ENCODE measurements around the gene ADAMTSL1. TPM values are rescaled to one million over a fixed set of nuclear protein-coding genes. Genes with fewer than 3 reads are reported as not detected.

ADAMTSL1 gene
- total and polyA plus RNA-seq, 2 of the 8 experiments (the other 6 are each of a cell fraction or from before 2014, with no cell fraction given), result 0.84 to 1.1 TPM

GRCh38 chr9:18909140-18910018, 435.4 kb downstream of the ADAMTSL1 start:
- H4K8ac ChIP-seq (ENCODE audit: extremely low read depth, insufficient read depth, low read length), result no peak overlapping the region
- H2BK15ac ChIP-seq (ENCODE audit: low read length), result no peak overlapping the region
- no peak overlapping the region for H4K5ac ChIP-seq (ENCODE audit: insufficient read length, low read depth, low read length)
- H4K20me1 ChIP-seq (replicated peaks in 1 of 2; ENCODE audit: control insufficient read depth in 1 of 2, insufficient read depth in 2 of 2, low read length in 2 of 2), result no peaks in the 10 kb centered on the region
- POLR2A ChIA-PET (ENCODE audit: partially characterized antibody), result no interaction called here
- no peaks in the 10 kb centered on the region; a peak in 1 of 7 replicates for H3K27me3 ChIP-seq (replicated peaks in 1 of 4; ENCODE audit: control insufficient read depth in 3 of 4, extremely low read depth in 1 of 4, insufficient read depth in 3 of 4, low read length in 3 of 4)
- H3K9ac ChIP-seq (replicated peaks in 1 of 4; ENCODE audit: extremely low read depth in 1 of 4, low read depth in 3 of 4, low read length in 3 of 4), result no peak overlapping the region
- H3K4me1 ChIP-seq (replicated peaks in 1 of 4; ENCODE audit: control insufficient read depth in 3 of 4, insufficient read depth in 4 of 4, low read length in 3 of 4), result peaks cover 3 to 13% (median 8%) of the 10 kb centered on the region in 4 experiments
- H3K23me2 ChIP-seq (ENCODE audit: low read depth, low read length), result no peaks in the 10 kb centered on the region
- CTCF ChIA-PET (ENCODE audit: partially characterized antibody), result interaction anchor here (1.4 kb wide), 1 partner anchor 46 kb away, joined by 3 read pairs; no protein-coding TSS in a partner anchor
- TF ChIP-seq POLR2AphosphoS5 (IDR thresholded peaks at IDR 0.05; ENCODE audit: low read depth, low read length), result no peak
- no peak for TF ChIP-seq HDAC2 (IDR thresholded peaks at IDR 0.05; ENCODE audit: borderline replicate concordance in 1 of 2, low read depth in 2 of 2, low read length in 2 of 2)
- TF ChIP-seq JUND (IDR thresholded peaks at IDR 0.05; ENCODE audit: low read length), result no peak
- no peak for TF ChIP-seq SUZ12 (IDR thresholded peaks at IDR 0.05; ENCODE audit: low read length)
- no peak for TF ChIP-seq CBX5 (IDR thresholded peaks at IDR 0.05; ENCODE audit: low read depth, low read length)
- no peak for TF ChIP-seq SP1 (IDR thresholded peaks at IDR 0.05; ENCODE audit: low read depth, low read length)
- TF ChIP-seq EGR1 (IDR thresholded peaks at IDR 0.05; ENCODE audit: borderline replicate concordance, low read depth, low read length), result no peak
- TF ChIP-seq CREB1 (IDR thresholded peaks at IDR 0.05), result no peak
- H2AK5ac ChIP-seq (ENCODE audit: low read depth, low read length), result no peak overlapping the region
- H3K79me2 ChIP-seq (ENCODE audit: control insufficient read depth in 1 of 2, insufficient read depth in 2 of 2, low read length in 2 of 2), result no peaks in the 10 kb centered on the region
- no peak overlapping the region for H3K56ac ChIP-seq (replicated peaks; ENCODE audit: insufficient read length, low read depth, low read length)
- H2BK120ac ChIP-seq (replicated peaks; ENCODE audit: low read depth, low read length), result no peak overlapping the region
- FAIRE-seq (no peak), DNase-seq (ENCODE audit: low read depth in 1 of 2, low spot score in 2 of 2) (no peak)
- H3K79me1 ChIP-seq (ENCODE audit: low read depth, low read length), result no peaks in the 10 kb centered on the region
- H3K23ac ChIP-seq (ENCODE audit: insufficient read length), result no peak overlapping the region
- H2BK5ac ChIP-seq (ENCODE audit: low read depth, low read length), result 0 out of 2 replicates have a peak overlapping the region, but pooled peaks have one; percentile 15
- H3K27ac ChIP-seq (ENCODE audit: low read depth, low read length), result no peak overlapping the region
- H3K4me3 ChIP-seq (ENCODE audit: extremely low read depth in 1 of 4, insufficient read depth in 2 of 4, low read depth in 3 of 4, low read length in 4 of 4), result no peak overlapping the region
- no peak overlapping the region for H2BK20ac ChIP-seq (ENCODE audit: low read length)
- H2AFZ ChIP-seq (ENCODE audit: low read length), result peak overlapping the region; percentile 37; the same call in 1 of the 2 replicates
- H3K36me3 ChIP-seq (ENCODE audit: control insufficient read depth in 2 of 4, insufficient read depth in 4 of 4, low read length in 3 of 4), result no peaks in the 10 kb centered on the region
- no peak overlapping the region for H3K4me2 ChIP-seq (ENCODE audit: insufficient read depth in 1 of 2, low read depth in 2 of 2, low read length in 2 of 2)
- no peak overlapping the region for H3K4ac ChIP-seq (replicated peaks; ENCODE audit: insufficient read length, low read depth, low read length)
- H3K9me3 ChIP-seq (ENCODE audit: insufficient read depth in 2 of 2, low read depth in 1 of 2, low read length in 1 of 2), result no peaks in the 10 kb centered on the region
- H3K14ac ChIP-seq (ENCODE audit: insufficient read length), result no peak overlapping the region
- WGBS, 2 experiments (ENCODE audit: extremely low coverage in 1 of 2, insufficient coverage in 1 of 2, insufficient read length in 1 of 2, insufficient replicate concordance in 2 of 2, low coverage in 1 of 2, low lambda C conversion rate in 2 of 2, missing lambda C conversion rate in 1 of 2), result 89% methylated on average over 17 of the region's 17 CpGs; no CpG with 5 or more reads in 1 of the 2 experiments
- no peak overlapping the region for H2BK12ac ChIP-seq (ENCODE audit: low read depth, low read length)
- no peak overlapping the region for H3K18ac ChIP-seq (ENCODE audit: extremely low read depth, low read length)
- H4K91ac ChIP-seq (replicated peaks; ENCODE audit: insufficient read length, low read length), result no peak overlapping the region

Measured in H1 (cell line).